GM18517 (cell line): ENCODE results near the gene MVK.
"Not testable (repeated sequence)": the region's sequence is repeated elsewhere in the genome, so short reads cannot be mapped to it uniquely, and the experiment has no call there.

Experiments
- ATAC-seq: cut with Tn5 transposase; IDR thresholded peaks from one replicate; pipeline ENCODE4 v1.9.1; 2021; ENCODE audit warnings: mild to moderate bottlenecking, moderate library complexity; ENCODE audit not compliant: unreplicated experiment

MVK gene

GRCh38 chr12:109588461-109589239, 15.1 kb downstream of the MVK start:
- no peak for ATAC-seq

- no peak for ATAC-seq
Measured at GRCh38 chr12:109589240-109589590, 15.6 kb downstream of the MVK start.

GRCh38 chr12:109589691-109590245, 16.2 kb downstream of the MVK start:
- ATAC-seq: no peak

- ATAC-seq: no peak
Measured at GRCh38 chr12:109590566-109590965, 17.0 kb downstream of the MVK start.

- ATAC-seq: no peak
Measured at GRCh38 chr12:109591041-109591440, 17.4 kb downstream of the MVK start.

- ATAC-seq: no peak
Measured at GRCh38 chr12:109592195-109592904, 18.8 kb downstream of the MVK start.

GRCh38 chr12:109592905-109593272, 19.3 kb downstream of the MVK start:
- no peak for ATAC-seq

GRCh38 chr12:109594556-109595317, 21.1 kb downstream of the MVK start:
- ATAC-seq: no peak

GRCh38 chr12:109595321-109595902, 21.8 kb downstream of the MVK start:
- ATAC-seq: no peak

- no peak for ATAC-seq
Measured at GRCh38 chr12:109596418-109597244, 23.0 kb downstream of the MVK start.

GRCh38 chr12:109597414-109597794, 23.8 kb downstream of the MVK start:
- no peak for ATAC-seq

- no peak for ATAC-seq
Measured at GRCh38 chr12:109597795-109598427, 24.3 kb downstream of the MVK start.

GRCh38 chr12:109598428-109598854, 24.8 kb downstream of the MVK start:
- no peak for ATAC-seq

GRCh38 chr12:109599087-109599486, 25.5 kb downstream of the MVK start:
- no peak for ATAC-seq

- no peak for ATAC-seq
Measured at GRCh38 chr12:109600481-109600880, 26.9 kb downstream of the MVK start.

- ATAC-seq: no peak
Measured at GRCh38 chr12:109600995-109601394, 27.4 kb downstream of the MVK start.

GRCh38 chr12:109601557-109601956, 28.0 kb downstream of the MVK start:
- no peak for ATAC-seq

- ATAC-seq: not testable (repeated sequence)
Measured at GRCh38 chr12:109602132-109602531, 28.5 kb downstream of the MVK start.

- ATAC-seq: no peak
Measured at GRCh38 chr12:109604132-109604585, 30.6 kb downstream of the MVK start.

GRCh38 chr12:109605016-109605415, 31.4 kb downstream of the MVK start:
- ATAC-seq: no peak
